Breast epithelium (tissue), 3 donors: Measurements from ENCODE around the gene PKLR.

Source experiments
- POLR2AphosphoS5 ChIP-seq, 3 donors: sonication (generic); formaldehyde crosslinking; IDR thresholded peaks; one replicate each; pipeline ENCODE4 v1.6.1; 2017; ENCODE audit warnings: antibody characterized with exemption in 3 of 3
- TF ChIP-seq, protein P1 (sequence below), 3 donors: fragments of 450-650 bp; IDR thresholded peaks; one replicate each; pipeline ENCODE4 v1.5.1; 2016 to 2017; ENCODE audit warnings: antibody characterized with exemption in 3 of 3, mild to moderate bottlenecking in 3 of 3, moderate library complexity in 3 of 3

DNA sequence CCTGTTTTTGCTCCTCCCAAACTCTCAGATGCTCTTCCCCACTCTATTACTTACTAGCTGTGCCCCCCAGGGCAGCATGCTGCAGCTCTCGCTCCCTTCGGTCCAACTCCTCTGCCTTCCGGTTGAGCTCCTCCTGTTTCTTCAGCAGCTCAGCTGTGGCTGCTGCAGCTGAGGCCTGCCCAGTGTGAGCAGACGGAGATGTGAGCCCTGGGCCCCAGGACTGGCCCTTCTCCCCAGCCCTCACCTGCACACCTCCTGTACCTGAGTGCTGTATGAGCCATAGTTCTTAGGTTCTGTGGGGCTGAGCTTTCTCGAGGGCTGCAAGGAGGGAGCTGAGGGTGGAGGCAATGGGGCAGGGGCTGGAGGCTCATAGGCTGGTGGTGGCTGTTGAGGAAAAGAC, 41.0 kb downstream of the PKLR start:
- TF ChIP-seq, protein P1, sequence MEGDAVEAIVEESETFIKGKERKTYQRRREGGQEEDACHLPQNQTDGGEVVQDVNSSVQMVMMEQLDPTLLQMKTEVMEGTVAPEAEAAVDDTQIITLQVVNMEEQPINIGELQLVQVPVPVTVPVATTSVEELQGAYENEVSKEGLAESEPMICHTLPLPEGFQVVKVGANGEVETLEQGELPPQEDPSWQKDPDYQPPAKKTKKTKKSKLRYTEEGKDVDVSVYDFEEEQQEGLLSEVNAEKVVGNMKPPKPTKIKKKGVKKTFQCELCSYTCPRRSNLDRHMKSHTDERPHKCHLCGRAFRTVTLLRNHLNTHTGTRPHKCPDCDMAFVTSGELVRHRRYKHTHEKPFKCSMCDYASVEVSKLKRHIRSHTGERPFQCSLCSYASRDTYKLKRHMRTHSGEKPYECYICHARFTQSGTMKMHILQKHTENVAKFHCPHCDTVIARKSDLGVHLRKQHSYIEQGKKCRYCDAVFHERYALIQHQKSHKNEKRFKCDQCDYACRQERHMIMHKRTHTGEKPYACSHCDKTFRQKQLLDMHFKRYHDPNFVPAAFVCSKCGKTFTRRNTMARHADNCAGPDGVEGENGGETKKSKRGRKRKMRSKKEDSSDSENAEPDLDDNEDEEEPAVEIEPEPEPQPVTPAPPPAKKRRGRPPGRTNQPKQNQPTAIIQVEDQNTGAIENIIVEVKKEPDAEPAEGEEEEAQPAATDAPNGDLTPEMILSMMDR (IDR thresholded peaks at IDR 0.05) = no peak
- no peak for TF ChIP-seq POLR2AphosphoS5 (IDR thresholded peaks at IDR 0.05)
